ENCODE data around the gene SUSD2.

The SUSD2 gene

GRCh38 chr22:24153959-24154358, 27.3 kb upstream of the SUSD2 start:
- DNase-seq (ENCODE audit: low spot score), result no peak

- no peak for DNase-seq (ENCODE audit: low spot score)
Observed at GRCh38 chr22:24154826-24155225, 26.5 kb upstream of the SUSD2 start.

- peak; percentile 94 for DNase-seq (ENCODE audit: low spot score)
Observed at GRCh38 chr22:24155627-24156140, 25.6 kb upstream of the SUSD2 start.

- peak; percentile 79 for DNase-seq (ENCODE audit: low spot score)
Observed at GRCh38 chr22:24156141-24156912, 25.0 kb upstream of the SUSD2 start.

- peak; percentile 92 for DNase-seq (ENCODE audit: low spot score)
Observed at GRCh38 chr22:24156913-24157821, 24.1 kb upstream of the SUSD2 start.

- DNase-seq (ENCODE audit: low spot score), result peak; percentile 37
Observed at GRCh38 chr22:24157822-24158135, 23.5 kb upstream of the SUSD2 start.

GRCh38 chr22:24159650-24160049, 21.6 kb upstream of the SUSD2 start:
- DNase-seq (ENCODE audit: low spot score), result no peak

- no peak for DNase-seq (ENCODE audit: low spot score)
Observed at GRCh38 chr22:24160546-24160945, 20.7 kb upstream of the SUSD2 start.

GRCh38 chr22:24161485-24161884, 19.8 kb upstream of the SUSD2 start:
- no peak for DNase-seq (ENCODE audit: low spot score)

- no peak for DNase-seq (ENCODE audit: low spot score)
Observed at GRCh38 chr22:24161909-24162308, 19.4 kb upstream of the SUSD2 start.

- no peak for DNase-seq (ENCODE audit: low spot score)
Observed at GRCh38 chr22:24162436-24162835, 18.9 kb upstream of the SUSD2 start.

GRCh38 chr22:24164243-24164642, 17.0 kb upstream of the SUSD2 start:
- no peak for DNase-seq (ENCODE audit: low spot score)

- no peak for DNase-seq (ENCODE audit: low spot score)
Observed at GRCh38 chr22:24164940-24165339, 16.3 kb upstream of the SUSD2 start.

- DNase-seq (ENCODE audit: low spot score), result peak; percentile 35
Observed at GRCh38 chr22:24165673-24166072, 15.6 kb upstream of the SUSD2 start.

- no peak for DNase-seq (ENCODE audit: low spot score)
Observed at GRCh38 chr22:24166811-24167210, 14.5 kb upstream of the SUSD2 start.

GRCh38 chr22:24169439-24170058, 11.7 kb upstream of the SUSD2 start:
- DNase-seq (ENCODE audit: low spot score), result no peak

GRCh38 chr22:24170188-24170587, 11.1 kb upstream of the SUSD2 start:
- DNase-seq (ENCODE audit: low spot score), result no peak

- DNase-seq (ENCODE audit: low spot score), result no peak
Observed at GRCh38 chr22:24170632-24171031, 10.7 kb upstream of the SUSD2 start.

- DNase-seq (ENCODE audit: low spot score), result no peak
Observed at GRCh38 chr22:24171822-24172221, 9.5 kb upstream of the SUSD2 start.

- DNase-seq (ENCODE audit: low spot score), result peak; percentile 94
Observed at GRCh38 chr22:24175160-24175808, 6.0 kb upstream of the SUSD2 start.

GRCh38 chr22:24176040-24176439, 5.2 kb upstream of the SUSD2 start:
- DNase-seq (ENCODE audit: low spot score), result no peak

GRCh38 chr22:24176630-24177029, 4.7 kb upstream of the SUSD2 start:
- DNase-seq (ENCODE audit: low spot score), result no peak

All from GM03348 (cell line).